HepG2 (cell line): ENCODE measurements around the gene PTPN5. TPM values are rescaled to one million over a fixed set of nuclear protein-coding genes. Genes with fewer than 3 reads are reported as not detected.

Experiments
- FOXO1 ChIP-seq: sonication (generic); formaldehyde crosslinking; IDR thresholded peaks from 2 replicates; pipeline ENCODE4 v1.4.0; 2020; ENCODE audit warnings: missing genetic modification reagents
- NFE2L1 ChIP-seq: sonication (generic); formaldehyde crosslinking; IDR thresholded peaks from 2 replicates; pipeline ENCODE4 v1.4.0; 2020; ENCODE audit warnings: missing genetic modification reagents, mild to moderate bottlenecking, borderline replicate concordance
- PHF20 ChIP-seq: sonication (generic); formaldehyde crosslinking; IDR thresholded peaks from 2 replicates; pipeline ENCODE4 v1.5.0; 2020; ENCODE audit warnings: mild to moderate bottlenecking, missing genetic modification reagents
- RXRB ChIP-seq: IDR thresholded peaks from 2 replicates; pipeline ENCODE4 v1.6.1; 2016; ENCODE audit warnings: borderline replicate concordance, missing genetic modification reagents, missing compliant biosample characterization
- STAG1 ChIP-seq: sonication (generic); formaldehyde crosslinking; IDR thresholded peaks from 2 replicates; pipeline ENCODE4 v1.4.0; 2020; ENCODE audit warnings: missing genetic modification reagents
- ZNF225 ChIP-seq: sonication (generic); formaldehyde crosslinking; IDR thresholded peaks from 2 replicates; pipeline ENCODE4 v1.4.0; 2020; ENCODE audit warnings: mild to moderate bottlenecking, missing genetic modification reagents
- ZNF598 ChIP-seq: sonication (generic); formaldehyde crosslinking; IDR thresholded peaks from 2 replicates; pipeline ENCODE4 v1.5.1; 2020; ENCODE audit warnings: mild to moderate bottlenecking, missing genetic modification reagents, borderline replicate concordance
- ZSCAN20 ChIP-seq: sonication (generic); formaldehyde crosslinking; IDR thresholded peaks from 2 replicates; pipeline ENCODE4 v1.4.0; 2020; ENCODE audit warnings: missing genetic modification reagents, mild to moderate bottlenecking, borderline replicate concordance
- polyA plus RNA-seq, 8 experiments: library from polyadenylated mRNA; depleted of rRNA in 3 of 8; stranded (reverse) in 7 of 8; unstranded in 1 of 8; fragments of >200 nt; fragmentation: Illumina TruSeq in 4 of 8; extraction: Trizol in 4 of 8; gene quantifications; 2 replicates each; pipeline versions ENCODE4 v1.2.1 to v1.2.3, GENCODE V29; 2011 to 2016; ENCODE audit warnings: low read depth in 4 of 8, missing spikeins in 1 of 8, mixed read lengths in 1 of 8; ENCODE audit not compliant: insufficient read depth in 1 of 8
- total RNA-seq, 5 experiments: library from RNA; depleted of rRNA; stranded (reverse); fragments of >200 nt; fragmentation: Illumina TruSeq; extraction: Trizol; gene quantifications; 2 replicates each; pipeline ENCODE4 v1.2.3, GENCODE V29; 2016; ENCODE audit warnings: low read depth in 1 of 5
- TF ChIP-seq, protein P1 (sequence below): IDR thresholded peaks from 2 replicates; pipeline ENCODE4 v1.4.0; 2020; ENCODE audit warnings: mild to moderate bottlenecking, missing genetic modification reagents
- TF ChIP-seq, protein P2 (sequence below): IDR thresholded peaks from 2 replicates; pipeline ENCODE4 v1.6.1; 2016; ENCODE audit warnings: low read depth, borderline replicate concordance
- TF ChIP-seq, protein P3 (sequence below): sonication (generic); formaldehyde crosslinking; IDR thresholded peaks from 2 replicates; pipeline ENCODE4 v1.8.1; 2022; ENCODE audit warnings: low read depth, mild to moderate bottlenecking, missing genetic modification reagents
- TF ChIP-seq, protein P4 (sequence below): sonication (generic); formaldehyde crosslinking; IDR thresholded peaks from 2 replicates; pipeline ENCODE4 v1.8.0; 2022; ENCODE audit warnings: mild to moderate bottlenecking, missing genetic modification reagents, moderate library complexity
- TF ChIP-seq, protein P5 (sequence below): sonication (generic); formaldehyde crosslinking; IDR thresholded peaks from 2 replicates; pipeline ENCODE4 v1.4.0; 2020; ENCODE audit warnings: missing genetic modification reagents

Gene PTPN5
- total and polyA plus RNA-seq, 2 of the 13 experiments (the other 11 are each of a cell fraction or from before 2014, with no cell fraction given), result not detected

GRCh38 chr11:18698341-18699268 lies 93.0 kb downstream of the PTPN5 start, which contains the start of gene TMEM86A (continued):
- TF ChIP-seq, protein P1, sequence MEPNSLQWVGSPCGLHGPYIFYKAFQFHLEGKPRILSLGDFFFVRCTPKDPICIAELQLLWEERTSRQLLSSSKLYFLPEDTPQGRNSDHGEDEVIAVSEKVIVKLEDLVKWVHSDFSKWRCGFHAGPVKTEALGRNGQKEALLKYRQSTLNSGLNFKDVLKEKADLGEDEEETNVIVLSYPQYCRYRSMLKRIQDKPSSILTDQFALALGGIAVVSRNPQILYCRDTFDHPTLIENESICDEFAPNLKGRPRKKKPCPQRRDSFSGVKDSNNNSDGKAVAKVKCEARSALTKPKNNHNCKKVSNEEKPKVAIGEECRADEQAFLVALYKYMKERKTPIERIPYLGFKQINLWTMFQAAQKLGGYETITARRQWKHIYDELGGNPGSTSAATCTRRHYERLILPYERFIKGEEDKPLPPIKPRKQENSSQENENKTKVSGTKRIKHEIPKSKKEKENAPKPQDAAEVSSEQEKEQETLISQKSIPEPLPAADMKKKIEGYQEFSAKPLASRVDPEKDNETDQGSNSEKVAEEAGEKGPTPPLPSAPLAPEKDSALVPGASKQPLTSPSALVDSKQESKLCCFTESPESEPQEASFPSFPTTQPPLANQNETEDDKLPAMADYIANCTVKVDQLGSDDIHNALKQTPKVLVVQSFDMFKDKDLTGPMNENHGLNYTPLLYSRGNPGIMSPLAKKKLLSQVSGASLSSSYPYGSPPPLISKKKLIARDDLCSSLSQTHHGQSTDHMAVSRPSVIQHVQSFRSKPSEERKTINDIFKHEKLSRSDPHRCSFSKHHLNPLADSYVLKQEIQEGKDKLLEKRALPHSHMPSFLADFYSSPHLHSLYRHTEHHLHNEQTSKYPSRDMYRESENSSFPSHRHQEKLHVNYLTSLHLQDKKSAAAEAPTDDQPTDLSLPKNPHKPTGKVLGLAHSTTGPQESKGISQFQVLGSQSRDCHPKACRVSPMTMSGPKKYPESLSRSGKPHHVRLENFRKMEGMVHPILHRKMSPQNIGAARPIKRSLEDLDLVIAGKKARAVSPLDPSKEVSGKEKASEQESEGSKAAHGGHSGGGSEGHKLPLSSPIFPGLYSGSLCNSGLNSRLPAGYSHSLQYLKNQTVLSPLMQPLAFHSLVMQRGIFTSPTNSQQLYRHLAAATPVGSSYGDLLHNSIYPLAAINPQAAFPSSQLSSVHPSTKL (CRISPR knock-in tag), result peak; percentile 66
- TF ChIP-seq PHF20 (CRISPR knock-in tag), result peak; percentile 34; the same call in 1 of the 2 replicates
- no peak for TF ChIP-seq ZNF598 (CRISPR knock-in tag)
- TF ChIP-seq, protein P2, sequence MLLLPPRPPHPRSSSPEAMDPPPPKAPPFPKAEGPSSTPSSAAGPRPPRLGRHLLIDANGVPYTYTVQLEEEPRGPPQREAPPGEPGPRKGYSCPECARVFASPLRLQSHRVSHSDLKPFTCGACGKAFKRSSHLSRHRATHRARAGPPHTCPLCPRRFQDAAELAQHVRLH (CRISPR knock-in tag), result 0 out of 2 replicates have a peak, but pooled peaks have one; percentile 33
- TF ChIP-seq, protein P3, sequence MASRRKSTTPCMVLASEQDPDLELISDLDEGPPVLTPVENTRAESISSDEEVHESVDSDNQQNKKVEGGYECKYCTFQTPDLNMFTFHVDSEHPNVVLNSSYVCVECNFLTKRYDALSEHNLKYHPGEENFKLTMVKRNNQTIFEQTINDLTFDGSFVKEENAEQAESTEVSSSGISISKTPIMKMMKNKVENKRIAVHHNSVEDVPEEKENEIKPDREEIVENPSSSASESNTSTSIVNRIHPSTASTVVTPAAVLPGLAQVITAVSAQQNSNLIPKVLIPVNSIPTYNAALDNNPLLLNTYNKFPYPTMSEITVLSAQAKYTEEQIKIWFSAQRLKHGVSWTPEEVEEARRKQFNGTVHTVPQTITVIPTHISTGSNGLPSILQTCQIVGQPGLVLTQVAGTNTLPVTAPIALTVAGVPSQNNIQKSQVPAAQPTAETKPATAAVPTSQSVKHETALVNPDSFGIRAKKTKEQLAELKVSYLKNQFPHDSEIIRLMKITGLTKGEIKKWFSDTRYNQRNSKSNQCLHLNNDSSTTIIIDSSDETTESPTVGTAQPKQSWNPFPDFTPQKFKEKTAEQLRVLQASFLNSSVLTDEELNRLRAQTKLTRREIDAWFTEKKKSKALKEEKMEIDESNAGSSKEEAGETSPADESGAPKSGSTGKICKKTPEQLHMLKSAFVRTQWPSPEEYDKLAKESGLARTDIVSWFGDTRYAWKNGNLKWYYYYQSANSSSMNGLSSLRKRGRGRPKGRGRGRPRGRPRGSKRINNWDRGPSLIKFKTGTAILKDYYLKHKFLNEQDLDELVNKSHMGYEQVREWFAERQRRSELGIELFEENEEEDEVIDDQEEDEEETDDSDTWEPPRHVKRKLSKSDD (CRISPR knock-in tag), result no peak
- TF ChIP-seq NFE2L1 (CRISPR knock-in tag), result no peak
- TF ChIP-seq, protein P4, sequence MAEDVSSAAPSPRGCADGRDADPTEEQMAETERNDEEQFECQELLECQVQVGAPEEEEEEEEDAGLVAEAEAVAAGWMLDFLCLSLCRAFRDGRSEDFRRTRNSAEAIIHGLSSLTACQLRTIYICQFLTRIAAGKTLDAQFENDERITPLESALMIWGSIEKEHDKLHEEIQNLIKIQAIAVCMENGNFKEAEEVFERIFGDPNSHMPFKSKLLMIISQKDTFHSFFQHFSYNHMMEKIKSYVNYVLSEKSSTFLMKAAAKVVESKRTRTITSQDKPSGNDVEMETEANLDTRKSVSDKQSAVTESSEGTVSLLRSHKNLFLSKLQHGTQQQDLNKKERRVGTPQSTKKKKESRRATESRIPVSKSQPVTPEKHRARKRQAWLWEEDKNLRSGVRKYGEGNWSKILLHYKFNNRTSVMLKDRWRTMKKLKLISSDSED (CRISPR knock-in tag), result no peak
- TF ChIP-seq RXRB (CRISPR knock-in tag), result peak; percentile 88
- TF ChIP-seq FOXO1 (CRISPR knock-in tag), result 0 out of 2 replicates have a peak, but pooled peaks have one; percentile 16
- 0 out of 2 replicates have a peak, but pooled peaks have one; percentile 15 for TF ChIP-seq ZNF225
- TF ChIP-seq ZSCAN20, result no peak
- TF ChIP-seq, protein P5, sequence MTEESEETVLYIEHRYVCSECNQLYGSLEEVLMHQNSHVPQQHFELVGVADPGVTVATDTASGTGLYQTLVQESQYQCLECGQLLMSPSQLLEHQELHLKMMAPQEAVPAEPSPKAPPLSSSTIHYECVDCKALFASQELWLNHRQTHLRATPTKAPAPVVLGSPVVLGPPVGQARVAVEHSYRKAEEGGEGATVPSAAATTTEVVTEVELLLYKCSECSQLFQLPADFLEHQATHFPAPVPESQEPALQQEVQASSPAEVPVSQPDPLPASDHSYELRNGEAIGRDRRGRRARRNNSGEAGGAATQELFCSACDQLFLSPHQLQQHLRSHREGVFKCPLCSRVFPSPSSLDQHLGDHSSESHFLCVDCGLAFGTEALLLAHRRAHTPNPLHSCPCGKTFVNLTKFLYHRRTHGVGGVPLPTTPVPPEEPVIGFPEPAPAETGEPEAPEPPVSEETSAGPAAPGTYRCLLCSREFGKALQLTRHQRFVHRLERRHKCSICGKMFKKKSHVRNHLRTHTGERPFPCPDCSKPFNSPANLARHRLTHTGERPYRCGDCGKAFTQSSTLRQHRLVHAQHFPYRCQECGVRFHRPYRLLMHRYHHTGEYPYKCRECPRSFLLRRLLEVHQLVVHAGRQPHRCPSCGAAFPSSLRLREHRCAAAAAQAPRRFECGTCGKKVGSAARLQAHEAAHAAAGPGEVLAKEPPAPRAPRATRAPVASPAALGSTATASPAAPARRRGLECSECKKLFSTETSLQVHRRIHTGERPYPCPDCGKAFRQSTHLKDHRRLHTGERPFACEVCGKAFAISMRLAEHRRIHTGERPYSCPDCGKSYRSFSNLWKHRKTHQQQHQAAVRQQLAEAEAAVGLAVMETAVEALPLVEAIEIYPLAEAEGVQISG (CRISPR knock-in tag), result 0 out of 2 replicates have a peak, but pooled peaks have one; percentile 34
- no peak for TF ChIP-seq STAG1 (CRISPR knock-in tag)
